Neural crest cell (in vitro differentiated cells): ENCODE measurements around the gene SPDYE5. TPM values are rescaled to one million over a fixed set of nuclear protein-coding genes. Genes with fewer than 3 reads are reported as not detected.
"Not testable (repeated sequence)": the region's sequence is repeated elsewhere in the genome, so short reads cannot be mapped to it uniquely, and the experiment has no call there.

Experiments used
- DNase-seq: peaks from one replicate; pipeline ENCODE4 v3.0.0; 2021; ENCODE audit warnings: low read depth, mixed read lengths, low spot score
- H3K27ac Mint-ChIP-seq: one replicate; pipeline ENCODE4 v1.8.0; 2021; ENCODE audit warnings: mild to moderate bottlenecking, mixed read lengths; ENCODE audit not compliant: unreplicated experiment
- H3K27me3 Mint-ChIP-seq: 2 replicates; pipeline ENCODE4 v1.8.0; 2021; ENCODE audit warnings: low read depth, mild to moderate bottlenecking, mixed read lengths
- H3K36me3 Mint-ChIP-seq: 2 replicates; pipeline ENCODE4 v1.8.0; 2021; ENCODE audit warnings: low read depth, mild to moderate bottlenecking, mixed read lengths
- H3K4me1 Mint-ChIP-seq: 2 replicates; pipeline ENCODE4 v1.8.0; 2021; ENCODE audit warnings: mixed read lengths
- H3K4me3 Mint-ChIP-seq: one replicate; pipeline ENCODE4 v1.8.0; 2021; ENCODE audit warnings: mild to moderate bottlenecking, mixed read lengths
- H3K9me3 Mint-ChIP-seq: 2 replicates; pipeline ENCODE4 v1.8.0; 2021; ENCODE audit warnings: mixed read lengths
- total RNA-seq: library from RNA; stranded (reverse); gene quantifications from 2 replicates; pipeline ENCODE4 v1.2.1, GENCODE V29; 2021
- TF ChIP-seq, protein P1 (sequence below): fragments of 200-600 bp; sonication (generic); conservative IDR thresholded peaks from 2 replicates; pipeline ENCODE4 v1.5.0; 2021; ENCODE audit warnings: antibody characterized with exemption, mild to moderate bottlenecking

SPDYE5 gene
- total RNA-seq, 1 donor from 2014 or later = not detected

DNA sequence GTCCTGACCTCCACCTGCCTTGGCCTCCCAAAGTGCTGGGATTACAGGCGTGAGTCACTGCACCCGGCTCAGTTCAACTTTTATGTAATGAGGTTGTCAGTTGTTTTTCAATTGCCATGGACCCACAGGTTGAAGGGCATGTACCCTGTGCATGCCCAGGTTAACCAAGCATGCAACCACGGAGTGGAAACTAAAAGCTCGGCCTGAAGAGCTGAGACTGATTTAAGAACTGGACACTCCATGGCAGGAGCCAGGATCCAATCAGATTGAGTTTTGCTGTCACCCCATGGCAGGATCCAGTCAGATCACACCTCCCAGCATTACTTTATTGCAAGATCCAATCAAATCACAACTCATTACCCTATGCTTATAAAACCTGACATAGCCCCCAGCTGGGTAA lies 16.9 kb downstream of the SPDYE5 start:
- not testable (repeated sequence) for H3K9me3 Mint-ChIP-seq, H3K27ac Mint-ChIP-seq, H3K27me3 Mint-ChIP-seq, H3K4me3 Mint-ChIP-seq, DNase-seq, H3K36me3 Mint-ChIP-seq, H3K4me1 Mint-ChIP-seq

DNA sequence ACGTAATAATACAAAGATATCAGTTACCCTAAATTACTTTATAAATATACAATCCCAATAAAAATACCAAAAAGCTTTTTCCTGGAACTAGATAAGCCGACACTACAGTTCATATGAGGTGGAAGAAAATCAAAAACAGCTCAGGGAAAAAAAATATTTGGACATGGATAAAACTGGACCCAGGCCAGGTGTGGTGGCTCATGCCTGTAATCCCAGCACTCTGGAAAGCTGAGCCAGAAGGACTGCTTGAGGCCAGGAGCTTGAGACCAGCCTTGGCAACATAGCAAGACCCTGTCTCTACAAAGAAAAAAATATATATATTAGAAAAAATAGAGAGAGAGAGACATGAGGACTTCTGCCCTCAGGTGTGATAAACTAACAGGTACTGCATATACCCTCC lies 26.7 kb downstream of the SPDYE5 start:
- DNase-seq, H3K27ac Mint-ChIP-seq, H3K27me3 Mint-ChIP-seq, H3K9me3 Mint-ChIP-seq, H3K4me1 Mint-ChIP-seq, H3K4me3 Mint-ChIP-seq: not testable (repeated sequence)
- peaks cover 38% of the 10 kb centered on the region for H3K36me3 Mint-ChIP-seq

DNA sequence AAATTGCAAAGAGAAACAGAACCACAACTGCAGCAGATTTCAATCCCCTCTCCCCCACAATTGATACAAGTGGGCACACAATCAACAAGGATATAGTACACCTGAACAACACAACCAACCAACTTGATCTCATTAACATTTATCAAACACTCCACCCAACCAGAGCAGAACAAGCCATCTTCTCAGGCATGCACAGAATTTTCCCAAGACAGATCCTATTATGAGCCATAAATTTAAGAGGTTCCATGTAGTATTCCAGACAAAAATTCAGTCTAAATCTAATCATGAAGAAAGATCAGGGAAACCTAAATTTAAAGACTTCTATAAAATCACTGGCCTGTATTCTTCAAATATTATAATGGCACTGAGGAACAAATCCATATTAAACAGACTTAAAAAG lies 29.6 kb downstream of the SPDYE5 start:
- not testable (repeated sequence) for DNase-seq, H3K27me3 Mint-ChIP-seq, H3K9me3 Mint-ChIP-seq, H3K4me3 Mint-ChIP-seq, H3K27ac Mint-ChIP-seq
- Mint-ChIP-seq H3K4me1 (peaks cover 11% of the 10 kb centered on the region), H3K36me3 (peaks cover 47% of the 10 kb centered on the region)

DNA sequence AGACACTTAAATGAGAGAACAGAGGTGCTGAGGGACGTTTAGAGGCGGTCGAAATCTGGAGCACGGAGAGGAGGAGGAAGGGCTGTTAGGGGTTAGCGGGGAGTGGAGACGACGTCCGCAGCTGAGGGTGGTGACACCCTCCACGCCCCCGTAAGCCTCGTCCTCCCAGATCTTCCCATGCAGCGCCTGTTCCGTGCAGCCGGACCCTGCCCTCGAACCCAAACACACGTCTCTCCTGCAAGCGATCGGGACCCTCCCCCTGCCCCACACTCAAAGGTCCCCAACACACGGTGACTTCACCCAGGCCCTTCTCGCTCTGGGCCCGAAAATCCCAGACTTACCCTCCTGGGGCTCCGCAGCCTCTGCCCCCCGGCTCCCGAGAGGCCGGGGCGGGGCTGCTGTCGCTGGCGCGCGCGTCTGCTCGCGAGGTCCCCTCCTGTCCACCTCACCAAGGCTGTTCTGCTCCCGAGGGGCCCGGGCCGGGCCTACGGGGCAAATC lies 35.2 kb downstream of the SPDYE5 start:
- Mint-ChIP-seq H3K27ac (peak overlapping the region; percentile 31), H3K4me1 (peaks cover 28% of the 10 kb centered on the region), H3K4me3 (peak overlapping the region; percentile 93), H3K36me3 (peaks cover 23% of the 10 kb centered on the region)
- H3K9me3 Mint-ChIP-seq, DNase-seq, H3K27me3 Mint-ChIP-seq: not testable (repeated sequence)

DNA sequence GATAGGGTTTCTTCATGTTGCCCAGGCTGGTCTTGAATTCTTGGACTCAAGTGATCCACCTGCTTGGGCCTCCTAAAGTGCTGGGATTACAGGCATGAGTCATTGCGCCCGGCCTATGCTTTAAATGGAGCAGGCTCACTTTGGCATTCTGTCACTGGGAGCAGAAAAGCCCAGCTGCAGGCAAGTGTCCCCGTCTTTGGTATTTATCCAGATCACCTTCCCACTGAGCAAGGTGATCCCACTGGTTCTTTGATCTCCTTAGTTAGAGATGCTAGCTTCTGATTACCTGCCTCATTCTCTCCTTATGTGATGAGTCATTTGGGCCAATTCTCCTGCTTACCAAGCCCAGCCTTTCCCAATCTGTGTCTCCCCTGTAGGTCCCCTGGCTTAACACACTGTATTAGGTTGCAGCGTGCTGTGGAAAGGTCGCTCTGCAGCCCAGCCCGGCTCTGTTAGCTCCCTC lies 39.3 kb downstream of the SPDYE5 start:
- Mint-ChIP-seq H3K27me3 (no peaks in the 10 kb centered on the region), H3K36me3 (peaks cover 2% of the 10 kb centered on the region), H3K27ac (no peak overlapping the region), H3K4me3 (peak overlapping the region; percentile 58), H3K4me1 (peaks cover 20% of the 10 kb centered on the region), H3K9me3 (no peaks in the 10 kb centered on the region)
- DNase-seq = no peak
- TF ChIP-seq, protein P1, sequence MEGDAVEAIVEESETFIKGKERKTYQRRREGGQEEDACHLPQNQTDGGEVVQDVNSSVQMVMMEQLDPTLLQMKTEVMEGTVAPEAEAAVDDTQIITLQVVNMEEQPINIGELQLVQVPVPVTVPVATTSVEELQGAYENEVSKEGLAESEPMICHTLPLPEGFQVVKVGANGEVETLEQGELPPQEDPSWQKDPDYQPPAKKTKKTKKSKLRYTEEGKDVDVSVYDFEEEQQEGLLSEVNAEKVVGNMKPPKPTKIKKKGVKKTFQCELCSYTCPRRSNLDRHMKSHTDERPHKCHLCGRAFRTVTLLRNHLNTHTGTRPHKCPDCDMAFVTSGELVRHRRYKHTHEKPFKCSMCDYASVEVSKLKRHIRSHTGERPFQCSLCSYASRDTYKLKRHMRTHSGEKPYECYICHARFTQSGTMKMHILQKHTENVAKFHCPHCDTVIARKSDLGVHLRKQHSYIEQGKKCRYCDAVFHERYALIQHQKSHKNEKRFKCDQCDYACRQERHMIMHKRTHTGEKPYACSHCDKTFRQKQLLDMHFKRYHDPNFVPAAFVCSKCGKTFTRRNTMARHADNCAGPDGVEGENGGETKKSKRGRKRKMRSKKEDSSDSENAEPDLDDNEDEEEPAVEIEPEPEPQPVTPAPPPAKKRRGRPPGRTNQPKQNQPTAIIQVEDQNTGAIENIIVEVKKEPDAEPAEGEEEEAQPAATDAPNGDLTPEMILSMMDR = no peak

DNA sequence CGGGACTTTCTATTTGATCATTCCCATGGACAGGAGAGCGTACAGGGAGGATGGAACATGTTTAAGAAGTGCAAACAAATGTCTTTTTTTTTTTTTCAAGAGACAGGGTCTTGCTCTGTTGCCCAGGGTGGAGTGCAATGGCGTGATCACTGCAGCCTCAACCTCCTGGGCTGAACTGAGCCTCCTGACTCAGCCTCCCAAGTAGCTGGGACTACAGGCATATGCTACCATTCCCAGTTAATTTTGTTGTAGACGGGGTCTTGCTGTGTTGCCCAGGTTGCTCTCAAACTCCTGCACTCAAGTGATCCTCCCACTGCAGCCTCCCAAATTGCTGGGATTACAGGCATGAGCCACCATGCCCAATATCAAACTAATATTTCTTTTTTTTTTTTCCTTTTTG lies 40.5 kb downstream of the SPDYE5 start:
- no peak for DNase-seq
- no peaks in the 10 kb centered on the region for H3K27me3 Mint-ChIP-seq
- no peaks in the 10 kb centered on the region for H3K9me3 Mint-ChIP-seq

DNA sequence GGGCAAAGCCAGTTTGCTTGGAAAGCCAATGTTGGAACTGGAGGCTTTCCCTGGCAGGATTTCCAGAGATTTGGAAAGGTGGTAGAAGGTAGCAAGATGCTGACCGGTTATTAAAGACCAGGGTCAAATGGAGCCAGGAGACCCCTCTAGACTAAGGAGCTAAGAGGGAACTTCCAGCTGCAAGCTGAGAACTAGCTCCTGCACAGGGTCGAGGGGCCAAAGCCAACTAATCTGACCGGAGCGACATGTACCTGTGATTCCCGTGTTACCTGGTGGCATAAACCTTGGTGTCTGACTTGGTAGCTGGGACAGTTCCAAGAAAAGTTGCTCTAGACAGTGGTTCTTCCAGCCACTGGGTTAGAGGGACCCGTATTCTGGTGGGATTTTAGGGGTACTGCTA lies 41.8 kb downstream of the SPDYE5 start:
- TF ChIP-seq, protein P1 = no peak
- no peak for DNase-seq
- H3K36me3 Mint-ChIP-seq = peaks cover 6% of the 10 kb centered on the region

More for the DNA sequence above, 40.5 kb downstream of the SPDYE5 start:
- TF ChIP-seq, protein P1 = no peak
- Mint-ChIP-seq H3K27ac (no peak overlapping the region), H3K36me3 (peaks cover 2% of the 10 kb centered on the region), H3K4me3 (peak overlapping the region; percentile 41), H3K4me1 (peaks cover 11% of the 10 kb centered on the region)

More for the DNA sequence above, 41.8 kb downstream of the SPDYE5 start:
- no peaks in the 10 kb centered on the region for H3K27me3 Mint-ChIP-seq
- H3K4me1 Mint-ChIP-seq = peaks cover 5% of the 10 kb centered on the region
- no peak overlapping the region for H3K4me3 Mint-ChIP-seq
- no peak overlapping the region for H3K27ac Mint-ChIP-seq
- no peaks in the 10 kb centered on the region for H3K9me3 Mint-ChIP-seq
